ENCODE measurements around the gene GHRL. TPM values are rescaled to one million over a fixed set of nuclear protein-coding genes. Genes with fewer than 3 reads are reported as not detected.

Gene GHRL
- total RNA-seq, 1 donor from 2014 or later, result not detected

- DNase-seq (ENCODE audit: low read depth, low spot score), result no peak
These were observed 34.8 kb upstream of the GHRL start for GRCh38 chr3:10327592-10327991.

GRCh38 chr3:10322352-10322710 is 29.6 kb upstream of the GHRL start:
- DNase-seq (ENCODE audit: low read depth, low spot score), result no peak

DNA sequence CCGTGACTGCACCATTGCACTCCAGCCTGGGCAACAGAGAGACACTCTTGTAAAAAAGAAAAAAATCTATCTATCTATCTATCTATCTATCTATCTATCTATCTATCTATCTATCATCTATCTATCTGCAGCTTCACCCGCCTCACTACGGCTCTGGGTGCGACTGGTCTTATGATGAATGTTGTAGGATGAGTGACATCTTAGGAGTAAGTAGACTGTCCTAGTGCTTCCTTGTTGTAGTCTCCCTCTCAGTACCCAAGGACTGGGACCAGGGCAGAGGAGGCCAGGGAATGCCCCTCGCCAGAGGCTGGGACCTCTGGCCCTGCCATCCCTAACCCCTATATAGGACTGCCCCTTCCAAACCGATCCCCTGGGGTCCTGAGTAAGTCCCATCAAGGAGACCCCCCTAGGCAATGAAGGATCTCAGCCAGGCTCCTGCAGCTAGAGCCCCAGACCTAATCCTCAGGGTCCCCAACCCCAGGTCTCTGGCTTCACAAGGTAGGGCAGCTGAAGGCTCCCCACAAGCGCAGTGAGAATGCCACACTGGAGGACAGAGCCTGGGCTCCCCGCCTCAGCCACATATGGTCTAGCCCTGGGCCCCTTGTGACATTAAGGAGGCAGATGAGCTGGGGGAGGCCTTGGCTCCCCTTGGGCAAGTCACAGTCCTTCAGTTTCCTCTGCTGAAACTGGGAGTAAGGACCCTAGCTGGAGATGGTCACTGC is 29.0 kb upstream of the GHRL start:
- no peak for DNase-seq (ENCODE audit: low read depth, low spot score)

GRCh38 chr3:10320320-10320677 is 27.6 kb upstream of the GHRL start:
- no peak for DNase-seq (ENCODE audit: low read depth, low spot score)

DNA sequence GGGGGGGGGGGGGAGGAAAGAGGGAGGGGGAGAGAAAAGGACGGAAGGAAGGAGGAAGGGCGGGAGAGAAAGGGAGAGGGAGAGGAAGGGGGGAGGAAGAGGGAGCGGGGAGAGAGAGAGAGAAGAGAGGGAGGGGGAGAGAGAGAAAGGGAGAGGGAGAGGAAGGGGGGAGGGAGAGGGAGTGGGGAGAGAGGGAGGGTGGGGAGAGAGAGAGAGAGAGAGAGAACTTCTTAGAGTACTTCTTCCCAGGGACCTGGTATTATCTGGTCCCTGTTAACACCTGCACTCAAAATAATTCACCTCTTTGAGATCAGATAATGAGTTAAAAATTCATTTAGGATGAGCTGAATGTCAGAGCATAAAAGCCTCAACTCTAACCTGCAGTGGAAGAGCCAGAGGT is 27.1 kb upstream of the GHRL start:
- DNase-seq (ENCODE audit: low read depth, low spot score), result no peak

DNA sequence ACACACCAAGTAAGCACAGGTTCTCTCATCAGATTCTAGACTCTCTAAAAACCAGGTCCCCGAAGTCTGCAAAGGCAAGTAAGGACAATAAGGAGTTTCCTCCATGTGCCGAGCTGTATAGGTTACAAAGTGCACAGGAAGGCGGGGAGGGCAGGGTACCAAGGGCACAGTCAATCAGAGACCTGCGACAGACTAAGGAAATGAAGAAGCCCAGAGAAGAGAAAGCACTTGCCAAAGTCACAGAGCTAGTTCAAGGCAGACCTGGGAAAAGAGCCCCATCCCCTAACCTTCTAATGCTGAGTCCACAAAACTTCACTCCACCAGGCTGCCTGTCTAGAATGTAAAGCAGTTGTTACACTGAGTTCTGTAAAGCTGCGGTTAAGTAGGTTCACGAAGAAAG is 26.5 kb upstream of the GHRL start:
- DNase-seq (ENCODE audit: low read depth, low spot score), result no peak

GRCh38 chr3:10317961-10318350 is 25.2 kb upstream of the GHRL start:
- no peak for DNase-seq (ENCODE audit: low read depth, low spot score)

DNA sequence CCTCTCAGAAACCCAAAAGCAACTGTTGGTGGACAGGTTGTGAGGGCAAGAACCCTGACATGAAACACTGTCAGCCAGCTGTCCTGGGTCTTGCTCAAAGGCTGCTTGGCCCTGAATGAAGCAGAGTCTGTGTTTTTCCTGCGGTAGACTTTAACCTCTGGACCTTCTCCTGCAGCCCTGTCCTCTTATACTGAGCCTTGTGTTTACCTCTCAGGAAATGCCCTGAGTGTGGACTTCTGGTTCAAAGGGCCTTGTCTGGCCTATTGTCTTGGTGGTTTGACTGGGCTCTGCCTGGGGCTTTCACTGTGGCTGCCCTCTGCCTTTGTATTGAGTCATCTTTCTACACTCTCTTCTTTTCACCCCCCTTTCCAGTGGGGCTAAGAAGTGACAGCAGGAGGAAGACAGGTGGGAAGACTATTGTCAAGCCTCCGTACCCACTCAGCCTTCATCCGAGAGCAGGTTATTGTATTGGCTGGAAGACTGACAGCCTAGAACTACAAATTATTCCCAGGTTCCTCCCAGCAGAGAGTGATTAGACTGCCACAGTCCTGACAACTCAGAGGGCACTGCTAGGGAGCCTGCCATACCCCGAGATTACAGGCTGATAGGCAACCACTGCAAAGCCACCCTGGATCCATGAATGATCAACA is 24.7 kb upstream of the GHRL start:
- DNase-seq (ENCODE audit: low read depth, low spot score), result no peak

GRCh38 chr3:10315771-10316344 is 23.1 kb upstream of the GHRL start:
- no peak for DNase-seq (ENCODE audit: low read depth, low spot score)

DNA sequence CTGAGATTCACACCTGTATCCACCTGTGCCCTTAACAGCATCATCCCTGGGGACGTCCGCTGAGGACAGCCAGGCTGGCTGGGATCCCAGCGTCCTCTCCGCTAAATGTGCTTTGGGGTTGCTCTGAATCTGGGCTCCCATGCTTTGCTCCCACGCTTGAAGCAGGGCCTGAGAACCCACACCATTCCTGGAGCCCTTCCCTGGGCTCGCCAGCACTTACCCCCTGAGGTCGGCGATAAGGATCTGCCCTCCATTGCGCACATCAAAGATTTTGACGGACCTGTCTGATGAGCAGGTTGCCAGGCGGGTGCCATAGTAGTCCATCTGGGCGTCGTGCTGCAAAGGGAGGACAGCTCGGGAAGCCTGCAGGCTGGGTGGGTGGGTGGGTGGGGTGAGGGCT is 22.4 kb upstream of the GHRL start:
- no peak for DNase-seq (ENCODE audit: low read depth, low spot score)

- DNase-seq (ENCODE audit: low read depth, low spot score), result no peak
These were observed 20.1 kb upstream of the GHRL start for GRCh38 chr3:10312861-10313260.

GRCh38 chr3:10312391-10312790 is 19.6 kb upstream of the GHRL start:
- DNase-seq (ENCODE audit: low read depth, low spot score), result no peak

GRCh38 chr3:10311710-10312109 is 19.0 kb upstream of the GHRL start:
- DNase-seq (ENCODE audit: low read depth, low spot score), result no peak

DNA sequence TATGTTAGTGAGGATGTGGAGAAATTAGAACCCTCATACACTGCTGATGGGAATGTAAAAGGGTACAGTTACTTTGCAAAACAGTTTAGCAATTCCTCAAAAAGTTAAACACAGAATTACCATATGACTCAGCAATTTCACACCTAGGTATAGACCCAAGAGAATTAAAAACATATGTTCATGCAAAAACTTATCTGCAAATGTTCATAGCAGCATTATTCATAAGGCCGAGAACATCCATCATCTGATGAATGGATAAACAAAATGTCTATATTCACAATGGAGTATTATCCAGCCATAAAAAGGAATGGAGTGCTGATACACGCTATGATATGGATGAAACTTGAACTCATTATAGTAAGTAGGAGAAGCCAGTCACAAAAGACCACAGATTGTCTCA is 17.8 kb upstream of the GHRL start:
- DNase-seq (ENCODE audit: low read depth, low spot score), result no peak

GRCh38 chr3:10309736-10310135 is 17.0 kb upstream of the GHRL start:
- DNase-seq (ENCODE audit: low read depth, low spot score), result peak; percentile 37

DNA sequence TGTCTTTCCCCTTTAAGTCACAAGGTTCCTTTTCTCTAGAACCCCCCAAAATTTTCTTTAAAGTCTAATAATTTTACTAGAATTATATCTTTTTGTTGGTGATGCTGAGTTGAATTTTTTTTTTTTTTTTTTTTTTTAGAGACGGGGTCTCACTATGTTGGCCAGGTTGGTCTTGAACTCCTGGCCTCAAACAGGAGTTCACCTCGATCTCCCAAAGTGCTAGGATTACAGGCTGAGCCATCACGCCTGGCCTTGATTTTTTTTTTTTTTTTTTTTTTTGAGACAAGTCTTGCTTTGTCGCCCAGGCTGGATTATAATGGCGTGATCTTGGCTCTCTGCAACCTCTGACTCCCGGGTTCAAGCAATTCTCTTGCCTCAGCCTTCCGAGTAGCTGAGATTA is 15.9 kb upstream of the GHRL start:
- no peak for DNase-seq (ENCODE audit: low read depth, low spot score)

DNA sequence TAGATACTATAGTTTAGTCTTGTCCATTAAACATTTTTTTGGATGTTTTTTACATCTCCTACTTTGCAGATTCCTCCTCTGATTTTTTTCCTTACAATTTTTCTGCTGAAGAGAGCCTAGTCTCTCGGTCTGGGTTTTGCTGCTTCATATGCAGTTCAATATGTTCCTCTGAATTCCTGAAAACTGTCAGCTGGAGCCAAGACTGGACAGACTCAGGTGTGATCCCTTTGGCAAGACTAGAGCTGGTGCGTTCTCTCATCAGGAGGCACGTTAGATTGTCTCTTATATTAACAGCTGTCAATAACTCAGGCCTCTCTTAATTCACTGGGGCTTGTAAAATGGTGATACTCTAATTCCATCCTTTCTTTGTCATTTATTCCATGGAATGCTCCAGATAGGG is 13.4 kb upstream of the GHRL start:
- DNase-seq (ENCODE audit: low read depth, low spot score), result no peak

DNA sequence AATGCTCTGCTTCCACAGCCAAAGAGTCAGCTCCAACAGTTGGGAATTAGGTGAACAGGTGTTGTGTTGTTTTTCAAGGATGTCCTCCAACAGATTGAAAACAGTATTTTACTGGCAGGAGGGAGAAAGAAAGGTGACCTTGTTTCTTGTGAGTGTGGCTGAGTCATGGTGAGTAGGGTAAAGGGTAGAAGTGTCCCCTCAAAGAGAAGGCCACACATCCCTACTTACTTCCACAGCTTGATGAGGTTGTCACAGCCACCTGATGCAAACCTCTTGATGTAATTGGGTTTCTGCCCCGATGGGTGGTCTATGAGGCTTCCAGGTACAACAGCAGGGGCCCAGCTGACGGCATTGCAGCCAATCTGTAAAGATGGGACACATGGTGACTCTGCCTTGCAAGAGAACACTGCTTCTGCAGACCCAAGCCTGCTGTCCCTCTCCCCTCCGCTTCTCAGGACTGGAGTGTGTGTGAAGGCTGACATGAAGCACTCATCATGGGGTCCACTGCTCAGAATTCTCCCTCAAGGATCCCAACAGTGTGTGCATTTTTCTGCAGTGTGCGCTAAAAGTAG is 12.7 kb upstream of the GHRL start:
- DNase-seq (ENCODE audit: low read depth, low spot score), result no peak

- no peak for DNase-seq (ENCODE audit: low read depth, low spot score)
These were observed 12.2 kb upstream of the GHRL start for GRCh38 chr3:10304905-10305304.

DNA sequence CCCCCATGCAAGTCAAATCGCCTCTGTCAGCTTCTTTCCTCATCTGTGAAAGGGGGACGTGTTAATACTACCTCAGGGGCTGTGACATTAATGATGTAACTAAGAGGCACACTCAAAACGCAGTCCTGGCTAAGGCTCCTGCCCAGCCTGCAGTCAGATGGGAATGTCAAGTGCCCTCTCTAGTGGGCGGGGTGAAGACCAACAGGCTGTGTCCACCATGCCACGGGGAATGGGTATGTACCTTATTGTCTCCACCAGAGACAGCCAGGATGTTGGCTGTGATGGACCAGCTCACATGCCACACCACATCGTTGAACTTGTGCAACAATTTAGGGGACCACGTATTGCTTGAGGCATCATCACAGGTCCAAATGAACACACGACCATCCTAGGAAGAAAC is 11.0 kb upstream of the GHRL start:
- no peak for DNase-seq (ENCODE audit: low read depth, low spot score)

- no peak for DNase-seq (ENCODE audit: low read depth, low spot score)
These were observed 10.4 kb upstream of the GHRL start for GRCh38 chr3:10303105-10303504.

DNA sequence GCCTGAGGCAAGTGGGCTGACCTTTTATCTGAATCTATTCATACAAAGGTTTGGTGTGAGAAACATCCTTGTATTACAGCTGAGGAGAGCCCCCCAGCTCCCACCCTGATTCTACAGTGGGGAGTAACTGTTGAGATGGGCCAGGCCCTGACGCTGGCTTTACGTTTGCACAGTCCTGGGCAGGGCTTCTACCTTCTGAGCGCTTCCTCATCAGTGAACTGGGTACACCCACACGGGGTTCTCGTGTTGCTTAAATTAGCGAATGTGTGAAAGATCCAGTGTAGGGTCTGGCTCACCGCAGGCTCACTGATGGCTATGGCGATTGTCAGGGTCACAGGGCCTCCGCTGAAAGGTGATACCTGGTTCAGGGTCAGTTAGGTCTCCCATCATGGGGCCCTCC is 7.3 kb upstream of the GHRL start:
- no peak for DNase-seq (ENCODE audit: low read depth, low spot score)

DNA sequence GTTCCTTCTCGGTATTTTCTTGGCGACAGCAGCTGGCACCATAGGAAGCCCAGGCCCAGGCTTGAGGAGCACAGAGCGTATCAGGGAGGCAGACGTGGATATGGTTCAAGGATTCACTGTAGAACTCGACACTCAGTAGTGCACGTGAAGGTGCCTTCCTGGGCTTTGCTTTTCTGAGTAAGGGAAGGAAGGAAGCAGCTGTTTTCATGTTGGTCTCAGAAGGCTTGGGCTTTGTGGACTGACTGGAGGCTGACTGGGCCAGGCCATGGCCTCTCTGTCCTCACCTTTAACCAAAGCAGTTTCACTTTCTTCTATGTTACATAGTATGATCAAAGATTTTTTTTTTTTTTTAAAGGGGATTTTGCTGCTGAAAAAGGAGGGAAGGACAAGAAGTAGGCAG is 6.9 kb upstream of the GHRL start:
- DNase-seq (ENCODE audit: low read depth, low spot score), result no peak
